Peyer's patch (tissue), 4 donors: Measurements from ENCODE around the gene LITAF. TPM values are rescaled to one million over a fixed set of nuclear protein-coding genes. Genes with fewer than 3 reads are reported as not detected.

Experiments used
- DNase-seq, 3 donors: peaks; one replicate each; pipeline ENCODE4 v3.0.0-alpha.2; 2017 to 2019
- H3K27ac ChIP-seq, 4 donors: fragments of 200-600 bp; sonication (generic); one replicate each; pipeline ENCODE4 v1.5.1; 2016 to 2019
- H3K27me3 ChIP-seq, 2 donors: fragments of 200-600 bp; sonication (generic); one replicate each; pipeline ENCODE4 v1.5.1; 2019
- H3K36me3 ChIP-seq, 3 donors: fragments of 200-600 bp; sonication (generic); one replicate each; pipeline ENCODE4 v1.5.1; 2016 to 2019
- H3K4me1 ChIP-seq, 4 donors: fragments of 200-600 bp; sonication (generic); one replicate each; pipeline ENCODE4 v1.5.1; 2016 to 2019
- H3K4me3 ChIP-seq, 4 donors: fragments of 200-600 bp; sonication (generic); 1 replicate in 3 of 4; 2 replicates in 1 of 4; pipeline ENCODE4 v1.5.1; 2016 to 2019; ENCODE audit warnings: mild to moderate bottlenecking in 1 of 4
- H3K9me3 ChIP-seq, 4 donors: fragments of 200-600 bp; sonication (generic); one replicate each; pipeline ENCODE4 v1.5.1; 2016 to 2019; ENCODE audit warnings: mild to moderate bottlenecking in 1 of 4
- POLR2A ChIP-seq, 2 donors: fragments of 450-650 bp; IDR thresholded peaks; one replicate each; pipeline ENCODE4 v1.5.1; 2017; ENCODE audit warnings: antibody characterized with exemption in 2 of 2, mild to moderate bottlenecking in 2 of 2, moderate library complexity in 2 of 2
- total RNA-seq, 4 donors: library from RNA; depleted of rRNA; stranded (reverse); fragments of >200 nt; gene quantifications; one replicate each; pipeline ENCODE4 v1.1.0, GENCODE V29; 2016
- TF ChIP-seq, protein P1 (sequence below), 6 experiments: fragments of 450-650 bp in 4 of 6; fragments of 200-600 bp in 2 of 6; sonication (generic) in 1 of 6; IDR thresholded peaks; one replicate each; pipeline ENCODE4 v1.5.1; 2017 to 2019; ENCODE audit warnings: antibody characterized with exemption in 6 of 6, mild to moderate bottlenecking in 3 of 6, moderate library complexity in 1 of 6

LITAF gene
- total RNA-seq, 4 donors from 2014 or later = 20.1 to 56.9 (median 32.3) TPM

DNA sequence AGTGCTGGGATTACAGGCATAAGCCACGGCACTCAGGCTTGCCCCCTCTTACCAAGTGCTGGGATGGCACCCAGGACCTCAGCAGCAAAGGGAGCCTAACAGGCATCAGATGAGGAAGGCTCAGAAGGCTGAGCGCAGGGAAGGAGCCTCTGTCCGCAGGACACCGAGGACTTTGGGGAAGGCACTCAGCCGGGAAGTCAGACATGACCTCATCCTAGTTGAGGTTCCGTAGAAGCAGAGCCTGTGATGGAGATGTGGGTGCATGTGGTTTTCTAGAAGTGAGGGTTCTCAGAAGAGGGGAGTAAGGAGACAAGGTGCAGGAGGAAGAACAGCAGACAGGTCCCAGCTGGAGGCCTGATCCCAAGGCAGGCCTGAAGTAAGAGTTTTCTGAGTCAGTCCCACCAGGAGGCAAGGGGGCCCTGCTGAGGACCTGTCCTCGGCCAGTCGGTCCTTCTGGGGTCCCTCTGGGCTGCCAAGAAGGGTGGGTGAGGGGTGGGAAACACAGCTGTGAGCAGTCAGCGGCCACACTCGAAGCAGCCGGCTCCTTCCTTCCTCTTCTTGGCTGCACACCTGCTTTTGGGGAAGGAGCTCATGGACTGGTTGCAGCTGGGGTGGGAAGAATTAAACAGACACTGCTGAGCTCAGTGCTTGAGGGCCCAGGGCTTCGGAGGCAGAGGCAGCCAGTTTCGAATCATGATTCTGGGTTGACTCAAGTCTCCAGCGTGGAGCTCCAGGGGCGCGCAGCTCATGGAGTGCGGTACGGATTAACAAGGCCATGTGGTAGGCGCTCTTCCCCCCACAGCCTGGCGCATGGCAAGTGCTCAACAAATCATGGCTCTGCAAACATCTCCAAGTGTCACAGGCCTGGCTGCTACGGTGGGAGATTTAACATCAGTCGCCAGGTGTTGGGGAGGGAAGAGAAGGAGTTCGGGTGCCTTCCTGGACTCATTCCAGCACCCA is 42.6 kb upstream of the LITAF start:
- TF ChIP-seq, protein P1, sequence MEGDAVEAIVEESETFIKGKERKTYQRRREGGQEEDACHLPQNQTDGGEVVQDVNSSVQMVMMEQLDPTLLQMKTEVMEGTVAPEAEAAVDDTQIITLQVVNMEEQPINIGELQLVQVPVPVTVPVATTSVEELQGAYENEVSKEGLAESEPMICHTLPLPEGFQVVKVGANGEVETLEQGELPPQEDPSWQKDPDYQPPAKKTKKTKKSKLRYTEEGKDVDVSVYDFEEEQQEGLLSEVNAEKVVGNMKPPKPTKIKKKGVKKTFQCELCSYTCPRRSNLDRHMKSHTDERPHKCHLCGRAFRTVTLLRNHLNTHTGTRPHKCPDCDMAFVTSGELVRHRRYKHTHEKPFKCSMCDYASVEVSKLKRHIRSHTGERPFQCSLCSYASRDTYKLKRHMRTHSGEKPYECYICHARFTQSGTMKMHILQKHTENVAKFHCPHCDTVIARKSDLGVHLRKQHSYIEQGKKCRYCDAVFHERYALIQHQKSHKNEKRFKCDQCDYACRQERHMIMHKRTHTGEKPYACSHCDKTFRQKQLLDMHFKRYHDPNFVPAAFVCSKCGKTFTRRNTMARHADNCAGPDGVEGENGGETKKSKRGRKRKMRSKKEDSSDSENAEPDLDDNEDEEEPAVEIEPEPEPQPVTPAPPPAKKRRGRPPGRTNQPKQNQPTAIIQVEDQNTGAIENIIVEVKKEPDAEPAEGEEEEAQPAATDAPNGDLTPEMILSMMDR (IDR thresholded peaks at IDR 0.05) = no peak
- TF ChIP-seq POLR2A (IDR thresholded peaks at IDR 0.05) = no peak
- peak overlapping the region in 1 of 4 donors; percentile 2 for H3K4me3 ChIP-seq
- H3K4me1 ChIP-seq = peaks cover 0 to 16% (median 4%) of the 10 kb centered on the region in 4 donors
- no peaks in the 10 kb centered on the region for H3K27me3 ChIP-seq
- H3K9me3 ChIP-seq = no peaks in the 10 kb centered on the region
- DNase-seq = peak in 2 of 3 donors; percentile 61 to 71
- peak overlapping the region in 3 of 4 donors; percentile 50 to 71 (median 69) for H3K27ac ChIP-seq
- no peaks in the 10 kb centered on the region for H3K36me3 ChIP-seq

DNA sequence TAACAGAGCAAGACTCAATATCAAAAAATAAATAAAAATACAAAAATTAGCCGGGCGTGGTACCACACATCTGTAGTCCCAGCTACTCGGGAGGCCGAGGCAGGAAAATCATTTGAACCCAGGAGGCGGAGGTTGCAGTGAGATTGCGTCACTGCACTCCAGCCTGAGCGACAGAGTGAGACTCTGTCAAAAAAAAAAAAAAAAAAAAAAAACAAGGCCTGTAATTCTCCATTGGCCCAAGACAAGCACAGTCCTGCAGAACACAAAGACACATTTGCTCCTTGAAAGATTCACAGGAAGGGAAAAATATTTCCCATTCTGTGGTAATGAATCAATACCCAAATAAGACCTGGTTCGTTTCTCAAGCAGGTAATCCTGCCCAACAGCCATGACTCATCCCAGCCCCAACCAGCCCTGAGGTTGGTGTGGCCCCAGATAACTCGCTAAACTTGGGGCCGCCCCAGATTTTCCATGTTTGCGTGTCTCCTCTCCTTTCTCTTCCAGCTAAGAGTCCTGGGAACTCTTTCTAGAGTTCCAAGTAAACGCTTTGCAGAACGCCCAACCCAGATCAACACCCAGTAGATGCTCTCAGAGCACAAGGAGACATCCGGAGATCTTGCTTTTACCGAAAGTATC is 41.2 kb upstream of the LITAF start:
- Histone ChIP-seq H3K4me1 (peaks cover 0 to 16% (median 4%) of the 10 kb centered on the region in 4 donors), H3K9me3 (no peaks in the 10 kb centered on the region), H3K4me3 (no peak overlapping the region), H3K27ac (peak overlapping the region in 2 of 4 donors; percentile 29 to 71), H3K36me3 (no peaks in the 10 kb centered on the region), H3K27me3 (no peaks in the 10 kb centered on the region)
- TF ChIP-seq POLR2A (IDR thresholded peaks at IDR 0.05) = no peak
- TF ChIP-seq, protein P1 (IDR thresholded peaks at IDR 0.05) = no peak
- no peak for DNase-seq

DNA sequence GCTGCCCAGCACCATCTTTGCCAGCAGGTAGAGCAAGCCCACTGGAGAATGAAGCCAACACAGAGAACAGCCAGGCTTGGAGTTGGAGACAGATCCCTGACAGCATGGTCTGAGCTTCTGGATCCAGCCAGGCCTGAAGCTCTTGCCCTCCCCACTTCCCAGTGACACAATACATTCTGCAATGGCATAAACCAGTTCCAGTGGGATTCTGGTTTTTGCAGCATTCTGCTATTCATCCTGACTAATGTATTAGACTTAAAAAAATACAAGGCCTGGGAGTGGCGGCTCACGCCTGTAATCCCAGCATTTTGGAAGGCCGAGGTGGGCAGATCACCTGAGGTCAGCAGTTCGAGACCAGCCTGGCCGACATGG is 40.6 kb upstream of the LITAF start:
- Histone ChIP-seq H3K36me3 (no peaks in the 10 kb centered on the region), H3K4me1 (peaks cover 0 to 14% (median 5%) of the 10 kb centered on the region in 4 donors), H3K9me3 (no peaks in the 10 kb centered on the region), H3K4me3 (no peak overlapping the region), H3K27ac (no peak overlapping the region), H3K27me3 (no peaks in the 10 kb centered on the region)
- TF ChIP-seq, protein P1 (IDR thresholded peaks at IDR 0.05) = no peak
- TF ChIP-seq POLR2A (IDR thresholded peaks at IDR 0.05) = no peak
- no peak for DNase-seq

- peaks cover 0 to 10% (median 6%) of the 10 kb centered on the region in 4 donors for H3K4me1 ChIP-seq
- TF ChIP-seq, protein P1 (IDR thresholded peaks at IDR 0.05) = no peak
- TF ChIP-seq POLR2A (IDR thresholded peaks at IDR 0.05) = no peak
- no peak overlapping the region for H3K27ac ChIP-seq
- no peak overlapping the region for H3K4me3 ChIP-seq
- DNase-seq = no peak
- no peaks in the 10 kb centered on the region for H3K27me3 ChIP-seq
- H3K9me3 ChIP-seq = no peaks in the 10 kb centered on the region
- no peaks in the 10 kb centered on the region for H3K36me3 ChIP-seq
Observed at GRCh38 chr16:11626657-11627291, 40.1 kb upstream of the LITAF start.

DNA sequence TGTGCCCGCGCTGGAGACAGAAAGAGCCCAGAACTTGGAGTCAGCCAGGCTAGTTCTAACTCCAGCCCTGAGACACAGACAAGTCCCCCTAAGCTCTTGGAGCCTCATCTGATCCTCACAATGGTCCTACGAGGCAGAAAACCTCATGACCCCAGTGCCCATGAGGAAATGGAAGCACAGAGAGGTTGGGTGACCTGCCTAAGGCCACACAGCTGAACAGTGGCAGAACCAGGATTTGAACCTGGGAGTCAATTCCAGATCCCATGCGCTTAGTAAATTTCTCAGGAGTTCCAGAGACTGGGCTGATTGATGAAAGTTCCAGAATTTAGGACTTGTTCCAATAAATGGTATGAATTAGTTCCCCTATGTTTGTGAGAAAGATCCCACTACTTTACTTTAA is 39.0 kb upstream of the LITAF start:
- H3K27me3 ChIP-seq = no peaks in the 10 kb centered on the region
- H3K27ac ChIP-seq = no peak overlapping the region
- no peaks in the 10 kb centered on the region for H3K36me3 ChIP-seq
- H3K4me1 ChIP-seq = peaks cover 0 to 15% (median 6%) of the 10 kb centered on the region in 4 donors
- H3K9me3 ChIP-seq = no peaks in the 10 kb centered on the region
- no peak for TF ChIP-seq POLR2A (IDR thresholded peaks at IDR 0.05)
- TF ChIP-seq, protein P1 (IDR thresholded peaks at IDR 0.05) = no peak
- no peak for DNase-seq
- no peak overlapping the region for H3K4me3 ChIP-seq
